GM21576 (cell line): Measurements from ENCODE around the gene TUBGCP6.
"Not testable (repeated sequence)": the region's sequence is repeated elsewhere in the genome, so short reads cannot be mapped to it uniquely, and the experiment has no call there.

Experiments
- ATAC-seq: cut with Tn5 transposase; IDR thresholded peaks from one replicate; pipeline ENCODE4 v1.9.1; 2021; ENCODE audit warnings: mild to moderate bottlenecking, moderate library complexity; ENCODE audit not compliant: unreplicated experiment

TUBGCP6 gene

DNA sequence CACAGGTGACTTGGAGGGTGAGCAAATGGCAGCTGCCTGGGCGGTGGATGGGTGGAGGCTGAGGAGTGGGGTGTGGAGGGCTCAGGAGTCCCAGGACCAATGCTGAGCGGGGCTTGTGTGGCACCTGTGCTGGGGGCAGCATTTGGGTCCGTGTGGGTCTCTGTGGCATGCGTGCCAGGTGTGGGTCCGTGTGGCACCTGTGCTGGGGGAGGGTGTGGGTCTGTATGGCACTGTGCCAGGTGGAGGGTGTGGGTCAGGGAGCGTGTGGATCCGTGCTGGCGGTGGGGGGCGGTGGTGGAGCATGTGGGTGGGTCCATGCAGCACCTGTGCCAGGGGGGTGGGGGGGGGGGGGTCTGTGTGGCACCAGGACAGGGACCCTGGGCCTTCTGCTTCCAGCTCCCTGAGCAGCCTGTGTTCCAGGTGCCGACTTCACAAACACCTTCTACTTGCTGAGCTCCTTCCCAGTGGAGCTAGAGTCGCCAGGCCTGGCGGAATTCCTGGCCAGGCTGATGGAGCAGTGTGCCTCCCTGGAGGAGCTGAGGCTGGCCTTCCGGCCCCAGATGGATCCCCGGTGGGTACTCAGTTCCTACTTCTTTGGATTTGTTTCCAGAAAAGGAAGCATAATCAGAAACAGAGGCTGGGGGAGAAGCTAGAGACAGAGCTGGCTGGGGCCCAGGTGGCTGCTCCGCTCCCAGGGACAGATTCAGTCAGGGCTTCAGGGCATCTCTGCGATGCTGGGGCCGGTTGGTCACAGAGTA is 29.3 kb downstream of the TUBGCP6 start:
- ATAC-seq, result no peak

DNA sequence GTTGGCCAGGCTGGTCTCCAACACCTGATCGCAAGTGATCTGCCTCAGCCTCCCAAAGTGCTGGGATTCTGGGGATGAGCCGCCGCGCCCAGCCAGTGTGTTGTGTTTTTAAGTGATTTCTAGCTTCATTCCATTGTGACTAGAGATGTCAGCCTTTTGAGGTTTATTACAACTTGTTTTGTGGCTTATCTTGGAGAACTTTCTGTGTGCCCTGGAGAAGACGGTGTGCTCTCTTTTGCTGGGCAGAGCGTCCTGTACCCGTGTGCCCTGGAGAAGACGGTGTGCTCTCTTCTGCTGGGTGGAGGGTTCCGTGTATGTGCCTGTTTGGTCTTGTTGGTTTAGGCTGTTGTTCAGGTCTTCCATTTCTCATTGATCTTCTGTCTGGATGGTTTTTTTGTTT is 31.6 kb downstream of the TUBGCP6 start:
- ATAC-seq, result no peak

DNA sequence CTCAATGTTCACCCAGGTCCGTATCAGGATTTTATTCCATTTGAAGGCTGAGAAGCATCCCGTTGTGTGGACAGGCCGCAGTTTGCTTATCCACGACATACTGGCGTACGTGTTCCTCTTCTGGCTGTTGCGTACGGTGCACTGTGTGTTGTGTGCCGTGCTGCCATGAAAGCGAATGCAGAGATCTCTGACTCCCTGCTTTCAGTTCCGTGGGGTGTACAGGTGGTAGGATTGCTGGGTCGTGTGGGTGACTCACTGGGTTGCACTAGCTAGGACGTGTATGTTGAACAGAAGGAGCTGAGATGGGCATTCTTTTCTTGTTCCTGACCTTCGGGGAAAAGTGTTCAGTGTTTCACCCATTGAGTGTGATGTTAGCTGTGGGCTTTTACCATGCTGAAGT is 33.7 kb downstream of the TUBGCP6 start:
- ATAC-seq, result no peak

DNA sequence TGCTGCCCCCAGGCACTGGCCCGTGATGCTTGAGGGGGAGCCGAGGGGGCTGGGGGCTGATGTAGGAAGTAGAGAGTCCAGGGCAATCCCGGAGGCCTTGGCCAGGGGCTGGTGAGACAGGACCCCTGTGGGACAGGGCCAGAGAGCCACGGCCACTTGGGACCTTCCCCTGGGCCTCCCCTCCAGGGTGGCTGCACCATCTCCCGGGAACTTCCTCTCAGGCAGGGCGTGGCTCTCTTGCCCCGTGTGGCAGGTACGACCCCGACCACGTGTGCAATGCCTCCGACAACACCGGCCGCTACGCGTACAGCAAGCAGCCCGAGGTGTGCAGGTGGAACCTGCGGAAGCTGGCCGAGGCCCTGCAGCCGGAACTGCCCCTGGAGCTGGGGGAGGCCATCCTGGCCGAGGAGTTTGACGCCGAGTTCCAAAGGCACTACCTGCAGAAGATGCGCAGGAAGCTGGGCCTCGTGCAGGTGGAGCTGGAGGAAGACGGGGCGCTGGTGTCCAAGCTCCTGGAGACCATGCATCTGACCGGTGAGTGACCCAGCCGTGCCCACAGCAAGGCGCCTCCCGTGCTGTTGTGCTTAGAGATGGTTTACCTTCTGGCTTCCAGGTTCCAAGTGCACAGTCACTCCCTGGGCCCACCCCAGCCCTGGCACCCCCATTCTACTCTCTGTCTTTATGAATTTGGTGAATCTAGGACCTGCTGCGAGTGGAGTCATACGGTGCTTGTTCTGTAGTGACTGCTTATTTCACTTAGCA is 34.3 kb downstream of the TUBGCP6 start:
- no peak for ATAC-seq

DNA sequence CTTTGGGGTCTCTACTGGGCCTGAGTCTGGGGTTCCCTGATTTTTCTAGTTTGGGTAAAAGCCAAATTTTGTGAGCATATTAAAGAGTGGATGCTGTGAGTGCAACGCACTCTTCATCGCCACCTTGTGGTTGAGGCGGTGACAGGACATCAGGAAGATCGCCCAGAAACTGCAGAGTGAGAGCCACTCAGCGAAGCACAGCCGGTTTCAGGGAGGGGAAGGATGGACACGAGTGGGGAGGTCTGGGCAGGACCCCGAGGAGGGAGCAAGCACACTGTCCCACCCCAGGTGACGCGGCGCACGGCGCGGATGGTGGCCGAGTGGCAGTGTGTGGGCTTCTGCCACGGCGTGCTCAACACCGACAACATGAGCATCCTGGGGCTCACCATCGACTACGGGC is 34.9 kb downstream of the TUBGCP6 start:
- no peak for ATAC-seq

DNA sequence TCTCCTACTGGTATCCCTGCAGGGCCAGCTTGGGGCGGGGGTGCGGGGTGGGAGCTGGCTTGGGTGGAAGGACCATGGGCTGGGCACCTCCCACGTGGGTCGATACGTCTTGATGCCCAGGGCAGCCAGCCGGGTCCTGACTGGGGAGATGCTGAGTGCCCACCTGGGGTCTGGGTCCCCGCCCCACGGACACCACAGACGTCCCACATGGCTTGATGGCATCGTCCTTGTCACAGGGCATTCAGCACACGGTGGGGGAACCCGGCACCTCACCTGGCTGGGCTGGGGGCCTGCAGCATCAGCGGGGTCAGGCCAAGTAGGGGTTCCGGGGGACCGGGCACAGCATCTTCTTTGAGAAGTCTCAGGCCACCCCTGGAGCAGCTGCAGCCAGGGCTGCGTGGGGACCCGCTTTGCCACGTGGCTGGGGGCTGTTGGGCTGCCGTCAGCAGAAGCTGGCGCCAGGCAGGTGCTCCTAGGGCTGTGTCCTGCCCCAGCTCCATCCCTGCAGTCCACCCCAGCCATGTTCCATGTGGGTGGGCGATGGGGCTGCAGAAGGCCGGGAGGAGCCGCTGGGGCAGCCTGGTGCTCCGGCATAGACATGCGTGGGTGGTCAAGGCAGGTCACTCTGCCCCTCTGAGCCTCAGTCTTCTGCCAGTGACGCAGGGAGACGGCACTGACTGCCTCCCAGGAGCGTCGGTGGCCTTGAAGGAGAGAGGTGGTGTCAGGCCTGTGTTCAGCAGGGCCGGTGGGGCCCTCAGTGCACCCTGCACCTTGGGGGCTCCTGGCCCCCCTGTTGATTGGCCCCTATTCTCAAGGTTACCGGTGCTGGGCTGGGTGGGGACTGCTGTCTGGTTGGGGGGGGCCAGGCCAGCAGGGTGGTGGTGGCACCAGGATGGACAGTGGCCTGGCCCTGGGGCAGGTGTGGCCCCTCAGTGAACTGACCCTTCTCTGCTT is 35.6 kb downstream of the TUBGCP6 start:
- ATAC-seq, result no peak

DNA sequence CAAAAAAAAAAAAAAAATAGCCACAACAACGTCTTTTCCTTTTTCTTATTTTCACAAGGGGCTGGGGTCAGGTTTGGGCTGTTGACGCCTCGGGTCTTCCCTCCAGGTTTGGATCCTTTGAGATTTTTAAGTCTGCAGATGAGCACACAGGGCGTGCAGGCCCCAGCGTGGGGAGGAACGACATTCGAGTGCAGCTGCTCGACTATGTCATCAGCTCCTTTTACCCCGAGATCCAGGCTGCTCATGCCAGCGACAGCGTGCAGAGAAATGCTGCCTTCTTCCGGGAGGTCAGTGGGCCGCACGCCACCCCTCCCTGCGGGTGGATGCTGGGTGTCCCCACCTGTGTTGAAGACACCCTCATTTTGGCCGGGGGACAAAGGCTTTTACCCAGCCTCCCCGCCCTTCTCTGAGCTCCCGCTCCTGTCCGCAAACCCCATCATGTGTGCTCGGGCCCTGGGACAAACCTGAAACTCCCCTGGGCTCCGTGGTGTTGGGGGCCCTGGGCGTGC is 36.3 kb downstream of the TUBGCP6 start:
- no peak for ATAC-seq

DNA sequence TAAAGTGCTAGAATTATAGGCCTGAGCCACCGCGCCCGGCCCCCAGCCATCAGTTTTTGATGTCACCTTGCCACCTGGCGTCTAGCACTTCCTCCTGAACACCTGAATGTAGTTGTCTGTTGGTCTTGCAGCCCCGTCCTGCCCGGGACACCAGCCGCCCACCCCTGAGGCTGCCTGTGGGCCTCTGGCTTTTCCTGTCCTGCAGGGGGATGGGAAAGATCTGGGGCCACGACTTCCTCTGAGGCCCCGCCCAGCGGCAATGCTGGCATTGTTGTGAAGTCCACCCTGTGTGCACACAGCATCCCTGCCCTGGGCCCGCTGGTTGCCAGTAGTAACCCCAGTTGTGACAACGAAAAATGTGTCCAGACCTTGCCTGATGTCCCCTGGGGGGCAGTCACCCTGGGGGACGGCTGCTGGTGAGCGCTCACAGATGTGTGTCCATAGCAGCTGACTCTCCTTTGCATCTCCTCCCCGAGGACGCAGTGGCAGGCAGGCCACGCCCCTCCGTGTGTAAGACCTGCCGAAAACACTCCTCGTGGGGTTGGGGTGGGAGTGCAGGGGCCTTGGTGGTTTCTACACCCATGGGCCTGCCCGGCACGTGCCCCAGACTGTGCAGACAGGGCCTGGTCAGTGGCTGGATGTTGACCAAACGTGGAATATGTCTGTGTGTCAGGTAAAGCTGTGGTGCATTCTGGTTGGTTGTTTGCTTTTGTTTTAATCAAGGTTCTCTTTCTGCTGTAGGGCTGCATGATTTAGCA is 37.3 kb downstream of the TUBGCP6 start:
- no peak for ATAC-seq

DNA sequence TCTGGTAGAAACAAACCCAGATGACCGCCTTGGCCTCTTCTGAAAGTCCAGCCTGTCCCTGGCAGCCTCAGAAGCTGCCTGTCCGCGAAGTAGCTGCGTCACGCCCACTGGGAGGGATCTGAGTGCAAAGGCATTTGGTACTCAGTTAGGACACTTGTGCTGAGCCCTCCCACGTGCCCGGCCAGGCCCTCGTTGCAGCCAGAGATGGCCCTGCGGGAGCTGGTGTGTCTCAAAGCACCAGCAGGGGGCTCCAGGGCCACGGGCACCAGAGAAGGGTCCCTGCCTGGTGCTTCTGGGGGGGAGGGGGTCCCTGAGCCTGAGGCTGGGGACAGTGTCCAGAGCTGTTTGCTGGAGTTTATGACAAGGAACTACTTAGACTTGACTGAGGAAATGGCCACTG is 38.2 kb downstream of the TUBGCP6 start:
- no peak for ATAC-seq

DNA sequence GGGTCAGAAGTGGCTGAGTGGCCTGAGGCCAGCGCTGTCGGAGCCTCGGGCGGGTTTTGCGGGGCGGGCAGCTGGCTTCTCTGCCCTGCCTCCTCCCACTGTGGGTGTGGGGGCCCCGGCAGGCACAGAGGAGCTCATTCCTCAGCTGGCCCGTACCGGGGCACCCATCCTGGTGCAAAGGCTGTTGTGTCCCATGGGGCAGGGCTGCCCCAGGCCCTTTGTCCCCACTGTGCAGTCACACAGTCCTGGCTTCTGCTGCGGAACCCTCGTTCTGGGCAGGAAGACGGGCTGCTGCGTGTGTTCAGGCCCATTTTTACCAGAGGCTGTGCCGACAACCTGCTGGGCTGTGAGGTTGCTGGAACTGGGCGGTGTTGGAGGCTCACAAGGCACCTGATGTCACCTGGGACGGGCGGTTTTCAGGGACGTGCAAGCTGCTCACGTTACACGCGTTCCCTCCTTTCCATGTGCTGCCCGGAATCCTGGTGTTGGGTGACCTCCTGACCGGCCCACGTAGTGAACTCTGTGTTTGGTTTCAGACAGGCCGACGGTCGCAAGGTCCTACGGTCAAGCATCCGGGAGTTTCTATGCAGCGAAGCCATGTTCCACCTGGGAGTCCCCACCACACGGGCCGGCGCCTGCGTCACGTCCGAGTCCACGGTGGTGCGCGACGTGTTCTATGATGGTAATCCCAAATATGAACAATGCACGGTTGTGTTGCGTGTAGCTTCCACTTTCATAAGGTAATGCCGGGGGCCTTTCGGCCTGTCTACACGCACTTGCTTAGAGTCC is 38.8 kb downstream of the TUBGCP6 start:
- ATAC-seq, result no peak

DNA sequence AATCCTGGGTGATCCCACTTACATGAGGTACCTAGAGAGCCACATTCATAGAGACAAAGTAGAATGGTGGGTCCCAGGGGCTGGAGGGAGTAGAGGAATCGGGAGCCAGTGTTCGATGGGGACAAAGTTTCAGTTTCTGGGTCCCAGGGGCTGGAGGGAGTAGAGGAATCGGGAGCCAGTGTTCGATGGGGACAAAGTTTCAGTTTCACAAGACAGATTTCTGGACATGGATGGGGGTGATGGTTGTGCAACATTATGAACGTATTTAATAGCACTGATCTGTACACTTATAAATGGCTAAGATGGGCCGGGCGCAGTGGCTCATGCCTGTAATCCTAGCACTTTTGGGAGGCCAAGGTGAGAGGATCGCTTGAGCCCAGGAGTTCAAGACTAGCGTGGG is 39.8 kb downstream of the TUBGCP6 start:
- not testable (repeated sequence) for ATAC-seq

DNA sequence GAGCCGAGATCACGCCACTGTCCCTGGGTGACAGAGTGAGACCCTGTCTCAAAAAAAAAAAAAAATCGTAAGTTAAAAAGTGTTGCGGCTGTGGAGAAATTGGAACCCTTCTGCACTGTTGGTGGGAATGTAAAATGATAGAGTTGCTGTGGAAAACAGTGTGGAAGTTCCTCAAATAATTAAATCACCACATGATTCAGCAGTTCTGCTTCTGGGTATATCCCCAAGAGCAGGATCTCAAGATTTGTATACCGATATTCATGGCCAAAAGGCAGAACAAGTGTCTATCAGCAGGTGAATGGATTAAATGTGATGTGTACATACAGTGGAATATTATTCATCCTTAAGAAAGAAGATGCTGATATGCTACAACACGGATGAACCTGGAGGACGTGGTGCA is 40.3 kb downstream of the TUBGCP6 start:
- no peak for ATAC-seq

DNA sequence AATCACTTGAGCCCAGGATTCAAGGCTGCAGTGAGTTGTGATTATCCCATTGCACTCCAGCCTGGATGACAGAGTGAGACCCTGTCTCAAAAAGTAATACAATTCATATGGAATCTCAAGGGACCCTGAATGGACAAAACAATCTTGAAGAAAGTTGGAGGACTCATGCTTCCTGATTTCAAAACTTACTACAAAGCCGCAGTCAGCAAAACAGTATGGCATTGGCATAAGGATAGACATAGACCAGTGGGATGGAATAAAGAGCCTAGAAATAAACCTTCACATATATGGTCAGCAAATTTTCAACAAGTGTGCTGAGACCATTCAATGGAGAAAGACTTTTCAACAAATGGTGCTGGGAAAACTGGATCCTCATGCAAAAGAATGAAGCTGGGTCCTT is 41.5 kb downstream of the TUBGCP6 start:
- ATAC-seq, result no peak

DNA sequence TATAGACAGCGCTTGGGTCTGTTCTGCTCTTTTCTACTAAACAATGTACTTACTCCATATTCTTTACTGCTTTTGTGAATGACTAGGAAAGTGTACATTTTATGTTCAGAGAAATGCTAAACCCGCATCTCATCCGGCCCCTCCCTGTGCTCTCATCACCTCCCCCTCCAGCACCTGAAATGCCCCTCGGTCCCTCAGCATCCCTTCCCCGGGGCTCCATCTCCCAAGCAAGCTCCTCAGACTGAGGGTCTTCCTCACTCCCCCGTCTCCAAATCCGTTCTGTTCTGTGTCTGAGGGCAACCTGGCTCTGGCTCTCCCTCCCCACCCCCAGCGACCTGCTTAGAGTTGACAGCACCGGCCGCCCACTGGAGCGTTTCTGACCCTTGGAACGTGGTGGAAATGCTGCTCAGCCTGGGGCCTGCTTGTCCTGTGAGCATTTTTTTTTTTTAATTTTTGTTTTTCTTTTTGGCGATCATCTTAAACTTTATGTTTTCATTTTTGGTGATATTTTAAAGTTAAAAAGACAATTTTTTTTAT is 42.6 kb downstream of the TUBGCP6 start:
- ATAC-seq, result no peak

DNA sequence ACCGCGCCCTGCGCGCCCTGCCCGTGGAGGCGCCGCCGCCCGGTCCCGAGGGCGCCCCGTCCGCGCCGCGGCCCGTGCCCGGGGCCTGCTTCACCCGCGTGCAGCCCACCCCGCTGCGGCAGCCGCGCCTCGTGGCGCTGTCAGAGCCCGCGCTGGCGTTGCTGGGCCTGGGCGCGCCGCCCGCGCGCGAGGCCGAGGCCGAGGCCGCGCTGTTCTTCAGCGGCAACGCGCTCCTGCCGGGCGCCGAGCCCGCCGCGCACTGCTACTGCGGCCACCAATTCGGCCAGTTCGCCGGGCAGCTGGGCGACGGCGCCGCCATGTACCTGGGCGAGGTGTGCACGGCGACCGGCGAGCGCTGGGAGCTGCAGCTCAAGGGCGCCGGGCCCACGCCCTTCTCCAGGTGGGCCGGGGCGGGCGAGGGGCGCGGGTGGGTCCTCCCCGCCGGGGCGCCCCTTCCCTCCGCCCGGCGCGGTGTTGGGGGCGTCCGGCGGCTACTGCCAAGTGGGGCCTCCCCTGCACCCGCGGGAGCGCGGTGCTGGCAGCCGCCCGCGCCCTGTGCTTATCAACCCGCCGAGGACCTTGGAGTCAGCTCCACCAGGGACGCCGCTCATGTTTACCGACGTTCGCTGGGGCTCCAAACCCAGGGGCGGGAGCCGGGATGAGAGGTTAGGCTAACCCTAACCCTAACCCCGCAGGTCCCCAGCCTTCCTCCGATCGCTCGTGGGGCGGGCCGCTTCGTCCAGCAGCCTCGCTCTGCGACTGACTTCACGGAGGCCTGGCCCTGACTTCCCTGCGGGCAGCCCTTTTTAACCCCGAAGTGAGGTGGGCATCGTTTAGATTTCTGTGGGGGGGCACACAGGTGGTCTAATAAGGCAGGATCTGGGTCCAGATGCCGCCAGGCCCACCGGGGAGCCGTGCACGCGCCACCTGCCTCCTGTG is 43.4 kb downstream of the TUBGCP6 start:
- peak; percentile 12 for ATAC-seq

DNA sequence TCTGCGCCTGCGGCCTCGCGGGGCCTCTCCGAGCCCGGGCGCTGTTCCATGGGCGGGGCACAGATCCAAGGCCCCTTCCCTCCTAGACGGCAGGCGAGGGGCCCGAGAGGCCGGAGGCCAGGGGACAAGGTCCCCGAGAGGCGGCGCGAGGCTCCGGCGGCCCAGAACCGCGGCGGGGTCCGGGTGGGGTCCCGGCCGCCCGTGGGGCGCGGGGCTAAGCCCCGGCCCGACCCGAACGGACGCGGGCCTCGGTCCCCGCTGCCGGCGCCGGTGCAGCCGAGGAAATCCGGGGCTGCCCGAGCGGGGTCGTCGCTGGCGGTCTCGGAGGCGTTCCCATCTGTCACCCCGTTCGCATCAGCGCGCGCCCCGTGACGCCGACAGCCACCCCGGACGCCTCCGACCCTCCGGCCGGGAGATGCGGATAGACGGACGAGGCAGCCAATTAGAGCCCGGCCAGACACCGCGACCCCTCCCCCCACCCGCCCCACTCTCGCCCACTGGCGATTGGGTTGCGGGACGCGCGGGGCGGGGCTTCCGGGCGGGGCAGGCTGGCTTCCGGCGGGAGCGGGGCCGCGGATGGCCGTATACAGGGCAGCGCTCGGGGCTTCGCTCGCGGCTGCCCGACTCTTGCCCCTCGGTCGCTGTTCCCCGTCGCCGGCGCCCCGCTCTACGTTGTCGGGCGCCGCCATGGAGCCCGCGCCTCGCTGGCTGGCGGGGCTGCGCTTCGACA is 44.2 kb downstream of the TUBGCP6 start, which contains the start of gene SELENOO:
Gene SELENOO, plus strand, starts transcription at position 551 of the 730 bp plus-strand sequence. Its CDS starts 26 bp downstream, at position 577.
- ATAC-seq, result peak; percentile 64

DNA sequence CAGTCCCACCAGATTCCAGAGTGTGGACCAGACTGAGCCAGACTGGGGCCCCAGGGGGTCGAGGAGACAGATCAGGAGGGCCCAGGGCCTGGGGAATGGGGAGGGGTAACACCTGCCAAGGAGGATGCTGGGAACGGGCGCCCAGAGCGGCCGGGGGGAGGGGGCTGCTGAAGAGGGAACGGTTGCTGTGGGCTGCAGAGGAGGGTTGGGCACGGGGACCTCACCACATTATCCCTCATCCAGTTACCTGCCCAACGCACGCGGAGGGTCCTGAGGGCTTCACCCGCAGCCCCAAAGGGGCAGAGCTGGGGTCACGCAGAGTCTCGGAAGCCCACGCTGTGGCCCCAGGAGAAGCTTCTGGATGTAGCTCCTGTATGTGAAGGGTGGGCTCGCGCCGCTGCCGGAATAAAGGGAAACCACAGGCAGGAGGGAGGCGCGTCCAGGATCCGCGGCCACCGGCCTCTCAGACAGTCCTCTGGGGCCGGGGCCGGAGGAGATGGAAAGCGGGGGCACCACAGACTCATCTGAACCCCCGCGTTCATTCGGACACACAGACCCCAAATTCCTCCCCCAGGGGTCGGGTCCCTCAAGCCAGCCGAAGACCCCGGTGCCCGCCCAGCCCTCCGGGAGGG is 44.9 kb downstream of the TUBGCP6 start:
- no peak for ATAC-seq
